ENCODE results near the gene PLXNA2. TPM values are rescaled to one million over a fixed set of nuclear protein-coding genes. Genes with fewer than 3 reads are reported as not detected.

The PLXNA2 gene
- polyA plus RNA-seq, 1 donor from 2014 or later, result 0.15 TPM

DNA sequence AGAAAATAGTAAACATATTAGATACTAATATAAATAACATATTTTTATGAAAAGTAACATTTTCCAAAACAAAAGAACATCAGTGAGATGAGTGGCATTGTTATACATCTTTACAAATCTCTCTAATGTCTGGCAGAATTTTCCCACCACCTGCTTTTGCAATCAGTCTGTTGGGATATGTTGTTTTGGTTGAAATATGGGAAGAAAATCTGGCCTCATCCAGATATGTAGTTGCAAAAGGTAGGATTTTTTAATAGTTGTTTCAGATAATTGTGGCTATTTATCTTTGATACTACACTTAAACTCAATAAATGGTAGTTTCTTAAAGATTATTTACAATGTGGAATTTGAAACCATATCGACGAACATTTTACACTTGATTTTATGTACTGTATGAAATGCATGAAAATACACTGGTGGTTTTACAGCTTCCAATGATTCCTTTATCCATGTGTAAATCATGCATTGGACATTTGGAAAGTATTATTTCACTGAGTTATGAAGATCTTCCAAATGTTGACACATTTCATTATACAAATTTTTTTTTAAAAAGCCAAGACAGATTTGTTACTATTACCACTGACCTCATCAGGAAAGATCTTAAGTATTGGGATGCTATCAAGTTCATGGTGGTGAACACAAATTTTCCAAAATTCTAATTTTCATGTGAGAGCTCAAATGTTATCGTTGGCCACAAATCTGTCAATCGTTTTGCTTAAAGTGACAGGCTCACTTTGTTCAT lies 259.2 kb downstream of the PLXNA2 start:
- Mint-ChIP-seq H3K27ac (no peak overlapping the region), H3K4me3 (no peak overlapping the region), H3K4me1 (no peaks in the 10 kb centered on the region), H3K27me3 (peaks cover 22% of the 10 kb centered on the region), H3K9me3 (peaks cover 0 to 3% (median 0%) of the 10 kb centered on the region in 3 donors), H3K36me3 (no peaks in the 10 kb centered on the region)

GRCh38 chr1:207983044-207983635 lies 261.0 kb downstream of the PLXNA2 start:
- Mint-ChIP-seq H3K4me3 (no peak overlapping the region), H3K36me3 (no peaks in the 10 kb centered on the region), H3K9me3 (no peaks in the 10 kb centered on the region), H3K27me3 (peaks cover 16% of the 10 kb centered on the region), H3K4me1 (no peaks in the 10 kb centered on the region), H3K27ac (no peak overlapping the region)

DNA sequence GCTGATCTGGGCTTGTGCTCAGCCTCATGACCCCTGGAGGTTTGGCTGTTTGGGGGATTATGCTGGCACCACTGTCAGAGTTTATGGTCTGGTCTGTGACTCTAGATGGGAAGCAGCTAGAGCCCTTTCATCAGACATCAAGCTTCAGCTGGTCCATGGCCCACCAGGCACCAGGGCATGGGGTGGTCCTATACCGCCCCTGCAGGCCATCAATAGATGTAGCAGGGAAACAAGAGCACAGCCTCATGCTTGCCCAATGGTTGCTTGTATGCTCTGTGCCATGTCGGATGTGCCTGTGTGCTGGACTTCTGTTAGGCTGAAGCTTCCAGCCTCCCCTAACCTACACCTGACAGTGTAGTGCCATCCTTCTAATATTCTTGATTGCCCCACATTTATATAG lies 262.2 kb downstream of the PLXNA2 start:
- peaks cover 14% of the 10 kb centered on the region for H3K27me3 Mint-ChIP-seq
- H3K27ac Mint-ChIP-seq, result no peak overlapping the region
- no peaks in the 10 kb centered on the region for H3K9me3 Mint-ChIP-seq
- H3K36me3 Mint-ChIP-seq, result no peaks in the 10 kb centered on the region
- no peak overlapping the region for H3K4me3 Mint-ChIP-seq
- no peaks in the 10 kb centered on the region for H3K4me1 Mint-ChIP-seq

GRCh38 chr1:207978441-207978840 lies 265.7 kb downstream of the PLXNA2 start:
- Mint-ChIP-seq H3K4me3 (no peak overlapping the region), H3K36me3 (no peaks in the 10 kb centered on the region), H3K9me3 (peaks cover 0 to 4% (median 0%) of the 10 kb centered on the region in 3 donors), H3K27me3 (peaks cover 10% of the 10 kb centered on the region), H3K27ac (no peak overlapping the region), H3K4me1 (peaks cover 0 to 5% (median 0%) of the 10 kb centered on the region in 3 donors)

- H3K9me3 Mint-ChIP-seq, result peaks cover 0 to 4% (median 0%) of the 10 kb centered on the region in 3 donors
Observed at GRCh38 chr1:207977876-207978275, 266.3 kb downstream of the PLXNA2 start.

GRCh38 chr1:207973898-207974568 lies 270.2 kb downstream of the PLXNA2 start:
- H3K4me3 Mint-ChIP-seq, result peak overlapping the region in 2 of 4 donors; percentile 9 to 33
- H3K36me3 Mint-ChIP-seq, result no peaks in the 10 kb centered on the region
- H3K27ac Mint-ChIP-seq, result no peak overlapping the region
- peaks cover 0 to 4% (median 0%) of the 10 kb centered on the region in 3 donors for H3K9me3 Mint-ChIP-seq
- peaks cover 0 to 5% (median 2%) of the 10 kb centered on the region in 3 donors for H3K4me1 Mint-ChIP-seq
- H3K27me3 Mint-ChIP-seq, result peaks cover 19% of the 10 kb centered on the region

More at GRCh38 chr1:207977876-207978275, 266.3 kb downstream of the PLXNA2 start:
- H3K36me3 Mint-ChIP-seq, result no peaks in the 10 kb centered on the region
- H3K4me1 Mint-ChIP-seq, result peaks cover 0 to 5% (median 0%) of the 10 kb centered on the region in 3 donors
- H3K27me3 Mint-ChIP-seq, result peaks cover 11% of the 10 kb centered on the region
- H3K4me3 Mint-ChIP-seq, result no peak overlapping the region
- H3K27ac Mint-ChIP-seq, result no peak overlapping the region

DNA sequence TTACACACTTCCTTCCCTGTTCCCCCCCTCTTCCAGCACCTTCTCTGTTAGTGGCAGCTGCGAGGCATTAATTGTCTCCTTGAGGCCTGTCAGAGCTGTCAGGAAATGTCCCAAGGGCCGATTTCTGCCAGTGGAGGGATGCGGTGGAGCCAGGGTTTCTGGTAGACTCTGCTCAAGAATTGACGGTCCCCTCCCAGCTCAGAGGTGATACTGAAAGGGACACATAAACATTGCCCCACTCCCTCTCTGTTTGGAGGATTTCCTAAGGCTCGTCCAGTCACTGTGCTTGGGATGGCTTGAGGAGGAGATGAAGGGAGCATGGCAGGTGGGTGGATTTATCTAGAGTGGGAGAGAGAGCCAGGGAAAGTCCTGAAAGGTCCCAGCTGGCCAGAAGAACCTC lies 271.8 kb downstream of the PLXNA2 start:
- H3K36me3 Mint-ChIP-seq, result no peaks in the 10 kb centered on the region
- H3K4me1 Mint-ChIP-seq, result peaks cover 0 to 5% (median 2%) of the 10 kb centered on the region in 3 donors
- no peak overlapping the region for H3K4me3 Mint-ChIP-seq
- peaks cover 0 to 4% (median 0%) of the 10 kb centered on the region in 3 donors for H3K9me3 Mint-ChIP-seq
- H3K27me3 Mint-ChIP-seq, result peaks cover 21% of the 10 kb centered on the region
- H3K27ac Mint-ChIP-seq, result no peak overlapping the region

Measured in IgD-negative memory B cell (primary cell).